Keratinocyte (primary cell): ENCODE results near the gene PTDSS2. TPM values are rescaled to one million over a fixed set of nuclear protein-coding genes. Genes with fewer than 3 reads are reported as not detected.
"Not testable (repeated sequence)": the region's sequence is repeated elsewhere in the genome, so short reads cannot be mapped to it uniquely, and the experiment has no call there.

ENCODE experiments used
- DNase-seq: peaks from one replicate; pipeline ENCODE4 v3.0.0-alpha.2; 2011; ENCODE audit warnings: low read depth, missing footprints, low spot score
- FAIRE-seq: peaks from 2 replicates; lab custom pipeline; 2011; peaks lifted over from hg19 to GRCh38; lab: Jason Lieb, UNC
- H2AFZ ChIP-seq: 2 replicates; pipeline ENCODE4 v1.6.0; 2012; ENCODE audit warnings: low read length, control low read depth, inconsistent platforms; ENCODE audit not compliant: control insufficient read depth
- H3K27ac ChIP-seq: 2 replicates; pipeline ENCODE4 v1.5.1; 2011; ENCODE audit warnings: low read length; ENCODE audit not compliant: control insufficient read depth, insufficient read depth
- H3K27me3 ChIP-seq: 3 replicates; pipeline ENCODE4 v1.6.0; 2011; ENCODE audit warnings: low read length; ENCODE audit not compliant: control insufficient read depth, insufficient read depth; ENCODE audit errors: extremely low read depth
- H3K36me3 ChIP-seq, 2 experiments: 2 replicates in 1 of 2; 3 replicates in 1 of 2; pipeline ENCODE4 v1.5.1; 2011; ENCODE audit warnings: low read length in 2 of 2, mild to moderate bottlenecking in 1 of 2; ENCODE audit not compliant: control insufficient read depth in 2 of 2, insufficient read depth in 2 of 2; ENCODE audit errors: extremely low read depth in 1 of 2
- H3K4me1 ChIP-seq: 3 replicates; pipeline ENCODE4 v1.5.1; 2011; ENCODE audit warnings: low read length; ENCODE audit not compliant: control insufficient read depth, insufficient read depth; ENCODE audit errors: extremely low read depth
- H3K4me2 ChIP-seq: 3 replicates; pipeline ENCODE4 v1.6.0; 2011; ENCODE audit warnings: low read depth, low read length; ENCODE audit not compliant: control insufficient read depth, insufficient read depth; ENCODE audit errors: extremely low read depth
- H3K4me3 ChIP-seq, 3 experiments: fragments of 200-600 bp in 1 of 3; sonication (generic) in 1 of 3; 2 replicates in 2 of 3; 3 replicates in 1 of 3; pipeline ENCODE4 v1.5.1; 2011 to 2016; ENCODE audit warnings: low read length in 3 of 3, mild to moderate bottlenecking in 3 of 3, control low read depth in 2 of 3, inconsistent platforms in 1 of 3, low read depth in 1 of 3, mixed read lengths in 1 of 3, mixed run types in 1 of 3, moderate library complexity in 1 of 3; ENCODE audit not compliant: control insufficient read depth in 2 of 3, insufficient read depth in 2 of 3; ENCODE audit errors: extremely low read depth in 1 of 3
- H3K79me2 ChIP-seq: 2 replicates; pipeline ENCODE4 v1.6.0; 2012; ENCODE audit warnings: low read length; ENCODE audit not compliant: control insufficient read depth, insufficient read depth
- H3K9ac ChIP-seq: 3 replicates; pipeline ENCODE4 v1.6.0; 2011; ENCODE audit warnings: low read length; ENCODE audit not compliant: control insufficient read depth, insufficient read depth; ENCODE audit errors: extremely low read depth
- H3K9me1 ChIP-seq: 3 replicates; pipeline ENCODE4 v1.6.0; 2011; ENCODE audit warnings: low read length; ENCODE audit not compliant: control insufficient read depth, insufficient read depth; ENCODE audit errors: extremely low read depth
- H3K9me3 ChIP-seq: 2 replicates; pipeline ENCODE4 v1.5.1; 2012; ENCODE audit warnings: low read depth, low read length; ENCODE audit not compliant: control insufficient read depth
- H4K20me1 ChIP-seq: 3 replicates; pipeline ENCODE4 v1.6.0; 2011; ENCODE audit warnings: low read length; ENCODE audit not compliant: control insufficient read depth, insufficient read depth; ENCODE audit errors: extremely low read depth
- CTCF ChIP-seq, 3 experiments: IDR thresholded peaks in 1 of 3; conservative IDR thresholded peaks in 1 of 3; optimal IDR thresholded peaks in 1 of 3; 2 replicates in 2 of 3; 3 replicates in 1 of 3; pipeline versions ENCODE3 to v1.5.1; 2011; ENCODE audit warnings: low read length in 3 of 3, mild to moderate bottlenecking in 3 of 3, moderate library complexity in 2 of 3, control low read depth in 1 of 3, inconsistent platforms in 1 of 3; ENCODE audit not compliant: insufficient read depth in 2 of 3; ENCODE audit errors: extremely low read depth in 1 of 3
- EZH2 ChIP-seq: IDR thresholded peaks from one replicate; pipeline ENCODE4 v1.6.1; 2012; ENCODE audit warnings: inconsistent platforms, mild to moderate bottlenecking, low read length, moderate library complexity
- dilution Hi-C: fragments of 300-500 bp; cut with MboI; formaldehyde crosslinking; loops from one replicate; pipeline ENCODE4 v1.7.0; 2020; ENCODE audit warnings: low sequenced_read_pairs; ENCODE audit not compliant: extremely low pct_ligation_motif_present
- polyA minus RNA-seq, 3 experiments: library from RNA; depleted of rRNA, polyadenylated mRNA; stranded (reverse); fragments of >200 nt; gene quantifications; 1 replicate in 1 of 3; 2 replicates in 1 of 3; 3 replicates in 1 of 3; pipeline ENCODE4 v1.2.3, GENCODE V29; 2011
- polyA plus RNA-seq, 5 experiments: library from polyadenylated mRNA; depleted of rRNA in 3 of 5; stranded (reverse) in 3 of 5; stranded (forward) in 1 of 5; unstranded in 1 of 5; fragments of >200 nt; gene quantifications; 1 replicate in 1 of 5; 2 replicates in 3 of 5; 3 replicates in 1 of 5; pipeline versions ENCODE4 v1.2.1 to v1.2.3, GENCODE V29; 2011 to 2012; ENCODE audit warnings: missing spikeins in 2 of 5, low read depth in 1 of 5, low replicate concordance in 1 of 5

The PTDSS2 gene
- polyA plus RNA-seq = 21.6 to 36.7 TPM (median 31.7 TPM) in 3 replicates
- polyA plus RNA-seq (2011; ENCODE audit: low read depth) = 15.6 TPM
- polyA plus RNA-seq (2011; cell fraction: cytosol; rRNA removed) = 21.5 and 31.3 TPM in 2 replicates
- 73.0 and 91.5 TPM in 2 replicates for polyA plus RNA-seq (2011; cell fraction: nucleus; rRNA removed)
- 25.4 and 36.5 TPM in 2 replicates for polyA plus RNA-seq (2012; ENCODE audit: low replicate concordance)
- polyA minus RNA-seq = 42.6 to 74.9 TPM (median 46.0 TPM) in 3 replicates
- 48.5 TPM for polyA minus RNA-seq (2011; cell fraction: cytosol; rRNA and poly(A)+ RNA removed)
- 59.6 and 60.7 TPM in 2 replicates for polyA minus RNA-seq (2011; cell fraction: nucleus; rRNA and poly(A)+ RNA removed)

DNA sequence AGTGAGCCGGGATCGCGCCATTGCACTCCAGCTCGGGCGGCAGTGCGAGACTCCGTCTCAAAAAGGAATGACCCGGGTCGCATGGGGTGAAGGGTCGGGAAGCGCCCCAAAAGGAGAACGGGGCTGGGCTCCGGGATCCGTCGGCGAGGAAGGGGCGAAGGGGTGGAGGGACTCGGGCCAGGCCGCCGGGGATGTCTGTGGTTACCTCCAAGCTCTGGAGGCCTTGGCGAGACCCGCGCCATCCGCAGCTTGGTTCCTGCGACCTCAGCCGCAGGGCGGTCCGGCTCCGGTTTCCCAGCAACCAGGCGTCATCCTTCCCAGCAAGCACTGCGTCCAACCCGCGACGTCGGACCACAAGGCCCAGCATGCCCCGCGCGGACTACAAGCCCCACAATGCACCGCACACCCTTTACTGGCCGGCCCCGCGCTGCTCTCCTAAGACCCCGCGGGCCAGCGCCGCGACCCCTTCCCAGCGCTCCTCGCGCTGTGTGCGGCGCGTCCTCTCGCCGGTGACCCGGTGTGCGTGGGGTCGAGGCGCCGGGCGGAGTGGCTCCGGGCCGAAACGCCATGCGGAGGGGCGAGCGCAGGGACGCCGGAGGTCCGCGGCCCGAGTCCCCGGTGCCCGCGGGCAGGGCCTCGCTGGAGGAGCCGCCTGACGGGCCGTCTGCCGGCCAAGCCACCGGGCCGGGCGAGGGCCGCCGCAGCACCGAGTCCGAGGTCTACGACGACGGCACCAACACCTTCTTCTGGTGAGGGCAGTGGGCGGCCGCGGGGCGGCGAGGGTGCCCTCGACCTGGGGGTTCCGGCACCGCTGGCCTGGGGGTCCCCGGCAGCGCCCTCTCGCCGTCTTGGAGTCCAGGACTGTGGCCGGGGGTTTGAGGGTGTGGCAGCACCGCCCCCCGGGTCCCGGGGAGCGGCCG is at the start of gene PTDSS2:
Gene PTDSS2, plus strand, starts transcription at position 391 of the 920 bp plus-strand sequence. Its CDS starts 177 bp downstream, at position 568.
- peak; percentile 82 for DNase-seq
- Histone ChIP-seq H3K4me3 (peak within 1 kb of the TSS; percentile 81 to 87 (median 84)), H3K4me1 (peaks cover 24% of the 10 kb centered on the region), H3K36me3 (peaks cover 11 to 16% of the 10 kb centered on the region in 2 experiments), H4K20me1 (no peaks in the 10 kb centered on the region), H3K9me3 (no peaks in the 10 kb centered on the region), H3K27me3 (no peaks in the 10 kb centered on the region), H3K9ac (peak within 1 kb of the TSS; percentile 89), H3K9me1 (no peaks in the 10 kb centered on the region), H3K27ac (peak within 1 kb of the TSS; percentile 70), H2AFZ (peak within 1 kb of the TSS; percentile 74), H3K79me2 (peaks cover 48% of the 10 kb centered on the region), H3K4me2 (peak within 1 kb of the TSS; percentile 95)
- dilution Hi-C loops = no loop called here
- TF ChIP-seq CTCF (optimal IDR thresholded peaks at IDR 0.05 in 1 of 3, IDR thresholded peaks at IDR 0.05 in 1 of 3, conservative IDR thresholded peaks at IDR 0.05 in 1 of 3; ENCODE audit: extremely low read depth in 1 of 3, insufficient read depth in 2 of 3, low read length in 3 of 3) (no peak), EZH2 (no peak)
- peak; percentile 79 for FAIRE-seq

- H3K9me1 ChIP-seq, dilution Hi-C loops, H2AFZ ChIP-seq, H3K9ac ChIP-seq, DNase-seq, H3K4me2 ChIP-seq, H3K27me3 ChIP-seq, H3K27ac ChIP-seq, H3K4me3 ChIP-seq, H3K4me1 ChIP-seq, FAIRE-seq, H3K9me3 ChIP-seq: not testable (repeated sequence)
- peaks cover 34% of the 10 kb centered on the region for H3K79me2 ChIP-seq
- peaks cover 23% of the 10 kb centered on the region for H4K20me1 ChIP-seq
- H3K36me3 ChIP-seq = peaks cover 27 to 43% of the 10 kb centered on the region in 2 experiments
Measured at GRCh38 chr11:401196-401595, 48.9 kb upstream of the PTDSS2 start.
